Measurements from ENCODE around the gene RPS29.

The RPS29 gene

DNA sequence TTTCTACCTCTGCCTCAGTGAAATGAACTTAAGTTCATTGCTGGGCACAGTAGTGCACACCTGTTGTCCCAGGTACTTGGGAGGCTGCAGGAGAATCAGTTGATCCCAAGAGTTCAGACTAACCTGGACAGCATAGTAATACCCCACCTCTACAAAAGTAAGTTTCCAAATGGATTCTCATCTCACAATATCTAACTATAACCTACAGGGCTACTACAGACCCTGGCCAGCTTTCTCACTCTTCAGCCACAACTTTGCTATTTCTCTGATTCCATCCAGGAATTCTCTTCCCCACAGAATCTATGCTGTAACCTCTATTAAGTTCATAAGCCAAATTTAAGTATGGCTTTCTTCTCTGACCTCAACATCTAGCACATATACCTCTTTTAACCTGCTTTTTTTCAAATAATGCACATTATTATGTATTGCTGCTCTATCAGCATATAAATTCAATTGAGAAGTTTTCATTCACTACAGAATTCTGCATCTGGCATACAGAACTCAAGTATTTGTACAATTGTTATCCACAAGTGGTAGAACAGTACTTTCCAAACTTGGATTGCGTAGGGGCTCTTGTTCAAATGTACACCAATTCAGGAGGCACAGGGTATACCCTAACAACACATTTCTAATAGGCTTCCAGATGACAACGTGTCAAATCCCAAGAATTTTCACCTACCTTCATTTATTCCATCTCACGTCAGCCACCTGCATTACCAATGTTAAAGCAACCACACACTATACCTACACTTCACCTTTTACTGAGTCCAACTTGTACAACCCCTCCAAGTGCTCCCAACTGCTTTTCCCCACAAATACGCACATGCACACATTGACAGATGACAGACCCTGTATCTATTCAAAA lies 3.8 kb downstream of the RPS29 start:
- Histone ChIP-seq H3K36me3 (peaks cover 18% of the 10 kb centered on the region), H3K27ac (no peak overlapping the region), H3K9me3 (no peaks in the 10 kb centered on the region), H3K4me1 (ENCODE audit: control insufficient read depth in 1 of 2, insufficient read depth in 1 of 2, low read depth in 1 of 2, low read length in 1 of 2) (peaks cover 16 to 18% of the 10 kb centered on the region in 2 experiments), H3K4me3 (ENCODE audit: low read depth in 1 of 2, low read length in 1 of 2) (no peak overlapping the region), H3K27me3 (no peaks in the 10 kb centered on the region)
- TF ChIP-seq, protein P1, sequence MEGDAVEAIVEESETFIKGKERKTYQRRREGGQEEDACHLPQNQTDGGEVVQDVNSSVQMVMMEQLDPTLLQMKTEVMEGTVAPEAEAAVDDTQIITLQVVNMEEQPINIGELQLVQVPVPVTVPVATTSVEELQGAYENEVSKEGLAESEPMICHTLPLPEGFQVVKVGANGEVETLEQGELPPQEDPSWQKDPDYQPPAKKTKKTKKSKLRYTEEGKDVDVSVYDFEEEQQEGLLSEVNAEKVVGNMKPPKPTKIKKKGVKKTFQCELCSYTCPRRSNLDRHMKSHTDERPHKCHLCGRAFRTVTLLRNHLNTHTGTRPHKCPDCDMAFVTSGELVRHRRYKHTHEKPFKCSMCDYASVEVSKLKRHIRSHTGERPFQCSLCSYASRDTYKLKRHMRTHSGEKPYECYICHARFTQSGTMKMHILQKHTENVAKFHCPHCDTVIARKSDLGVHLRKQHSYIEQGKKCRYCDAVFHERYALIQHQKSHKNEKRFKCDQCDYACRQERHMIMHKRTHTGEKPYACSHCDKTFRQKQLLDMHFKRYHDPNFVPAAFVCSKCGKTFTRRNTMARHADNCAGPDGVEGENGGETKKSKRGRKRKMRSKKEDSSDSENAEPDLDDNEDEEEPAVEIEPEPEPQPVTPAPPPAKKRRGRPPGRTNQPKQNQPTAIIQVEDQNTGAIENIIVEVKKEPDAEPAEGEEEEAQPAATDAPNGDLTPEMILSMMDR (IDR thresholded peaks at IDR 0.05): no peak

DNA sequence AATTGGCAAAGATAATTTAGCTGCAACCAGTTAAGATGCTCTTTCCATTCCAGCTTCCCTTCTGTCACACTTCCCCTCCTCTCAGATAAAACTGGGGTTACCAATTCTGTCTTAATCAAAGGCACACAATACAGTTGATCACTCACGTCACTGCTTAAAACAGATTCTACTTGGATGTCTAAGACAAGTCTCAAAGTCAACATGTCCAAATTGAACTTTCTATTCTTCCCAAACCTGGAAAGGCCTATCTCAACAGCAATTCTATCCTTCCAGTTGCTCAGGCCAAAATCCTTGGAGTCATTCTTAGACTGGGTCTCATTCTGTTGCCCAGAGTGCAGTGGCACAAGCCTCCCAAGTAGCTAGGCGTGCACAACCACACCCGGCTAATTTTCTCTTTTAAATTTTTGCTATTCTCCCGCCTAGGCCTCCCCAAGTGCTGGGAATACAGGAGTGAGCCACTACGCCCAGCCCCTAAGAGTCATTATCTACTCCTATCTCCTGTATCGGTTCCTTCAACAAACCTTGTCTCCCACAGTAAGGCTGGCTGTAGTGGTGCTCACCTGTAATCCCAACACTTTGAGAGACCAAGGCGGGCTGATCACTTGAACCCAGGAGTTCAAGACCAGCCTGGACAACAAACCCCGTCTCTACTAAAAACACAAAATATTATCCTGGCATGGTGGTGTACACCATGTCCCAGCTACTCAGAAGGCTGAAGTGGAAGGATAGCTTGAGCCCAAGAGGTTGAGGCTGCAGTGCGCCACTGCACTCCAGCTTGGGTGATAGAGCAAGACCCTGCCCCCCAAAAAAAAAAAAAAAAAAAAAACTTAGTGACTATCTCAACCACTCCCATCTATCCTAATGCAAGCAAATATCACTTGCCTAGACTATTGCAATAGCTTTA lies 4.7 kb downstream of the RPS29 start:
- peaks cover 22% of the 10 kb centered on the region for H3K36me3 ChIP-seq
- TF ChIP-seq, protein P1 (IDR thresholded peaks at IDR 0.05): no peak
- peaks cover 11 to 13% of the 10 kb centered on the region in 2 experiments for H3K4me1 ChIP-seq (ENCODE audit: control insufficient read depth in 1 of 2, insufficient read depth in 1 of 2, low read depth in 1 of 2, low read length in 1 of 2)
- no peaks in the 10 kb centered on the region for H3K9me3 ChIP-seq
- no peak overlapping the region for H3K4me3 ChIP-seq (ENCODE audit: low read depth in 1 of 2, low read length in 1 of 2)
- no peak overlapping the region for H3K27ac ChIP-seq
- H3K27me3 ChIP-seq: no peaks in the 10 kb centered on the region

DNA sequence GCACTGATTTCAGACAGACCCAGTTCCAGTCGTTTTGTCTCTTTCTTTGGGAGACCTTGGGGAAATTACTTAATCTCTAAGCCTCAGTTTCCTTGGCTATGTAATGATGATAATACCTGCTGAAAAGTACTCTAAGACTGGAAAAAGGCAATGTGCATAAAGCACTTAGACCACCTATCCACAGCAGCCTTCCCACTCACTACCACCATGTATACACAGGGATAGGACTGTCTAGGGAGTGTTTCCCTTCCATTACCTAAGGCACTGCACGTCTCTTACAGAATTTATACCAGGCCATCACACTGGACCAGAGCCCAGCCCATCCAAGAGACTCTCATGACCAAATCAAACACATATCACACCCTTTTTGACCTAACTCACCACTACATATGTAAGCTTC lies 6.3 kb downstream of the RPS29 start:
- H3K27ac ChIP-seq: no peak overlapping the region
- peaks cover 26% of the 10 kb centered on the region for H3K36me3 ChIP-seq

DNA sequence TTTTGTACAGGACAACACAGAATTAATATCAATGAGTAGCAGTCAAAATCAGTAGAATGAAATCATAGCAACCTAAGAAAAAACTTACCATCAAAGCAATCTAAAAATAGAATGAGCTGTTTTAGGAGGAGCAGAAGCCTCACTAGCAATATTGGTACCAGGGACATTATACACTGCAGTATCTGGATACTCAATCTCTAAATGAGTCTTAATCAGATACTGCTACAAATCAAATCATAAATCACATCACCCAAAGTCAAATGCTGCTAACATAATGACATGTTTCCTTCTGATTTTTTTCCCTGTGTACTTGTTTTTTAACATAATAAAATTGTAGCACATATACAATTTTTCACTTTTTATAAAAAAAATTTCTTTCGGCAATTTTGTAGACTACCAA lies 8.0 kb downstream of the RPS29 start:
- H3K27me3 ChIP-seq: no peaks in the 10 kb centered on the region
- TF ChIP-seq, protein P1 (IDR thresholded peaks at IDR 0.05): no peak
- H3K4me1 ChIP-seq (ENCODE audit: control insufficient read depth in 1 of 2, insufficient read depth in 1 of 2, low read depth in 1 of 2, low read length in 1 of 2): no peaks in the 10 kb centered on the region
- peaks cover 18% of the 10 kb centered on the region for H3K36me3 ChIP-seq
- H3K9me3 ChIP-seq: no peaks in the 10 kb centered on the region
- no peak overlapping the region for H3K4me3 ChIP-seq (ENCODE audit: low read depth in 1 of 2, low read length in 1 of 2)
- no peak overlapping the region for H3K27ac ChIP-seq

More for the DNA sequence above, 6.3 kb downstream of the RPS29 start:
- H3K27me3 ChIP-seq: no peaks in the 10 kb centered on the region
- TF ChIP-seq, protein P1 (IDR thresholded peaks at IDR 0.05): no peak
- H3K4me1 ChIP-seq (ENCODE audit: control insufficient read depth in 1 of 2, insufficient read depth in 1 of 2, low read depth in 1 of 2, low read length in 1 of 2): peaks cover 1 to 3% of the 10 kb centered on the region in 2 experiments
- H3K9me3 ChIP-seq: no peaks in the 10 kb centered on the region
- no peak overlapping the region for H3K4me3 ChIP-seq (ENCODE audit: low read depth in 1 of 2, low read length in 1 of 2)

DNA sequence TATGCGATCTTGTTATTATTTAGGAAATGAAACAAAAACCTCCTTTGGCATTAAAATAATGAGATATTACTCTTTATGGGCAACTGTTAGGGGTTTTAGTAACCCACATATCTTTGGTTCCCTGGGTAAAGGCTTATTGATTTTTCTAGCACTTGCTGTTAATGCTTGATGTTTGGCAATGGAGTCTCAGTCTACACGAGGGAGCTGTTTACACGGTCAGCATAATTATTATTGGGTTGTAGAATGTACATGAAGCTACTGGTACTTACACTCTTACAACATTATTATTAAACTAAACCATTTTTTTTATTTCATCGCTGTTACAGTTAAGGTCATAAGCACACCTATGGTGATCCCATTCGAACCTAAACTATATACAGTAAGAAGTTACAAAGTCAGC lies 12.1 kb downstream of the RPS29 start:
- Histone ChIP-seq H3K27ac (no peak overlapping the region), H3K4me3 (ENCODE audit: low read depth in 1 of 2, low read length in 1 of 2) (no peak overlapping the region)
- TF ChIP-seq, protein P1 (IDR thresholded peaks at IDR 0.05): no peak

More for the DNA sequence above, 12.1 kb downstream of the RPS29 start:
- peaks cover 9% of the 10 kb centered on the region for H3K36me3 ChIP-seq
- no peaks in the 10 kb centered on the region for H3K4me1 ChIP-seq (ENCODE audit: control insufficient read depth in 1 of 2, insufficient read depth in 1 of 2, low read depth in 1 of 2, low read length in 1 of 2)
- no peaks in the 10 kb centered on the region for H3K9me3 ChIP-seq
- H3K27me3 ChIP-seq: no peaks in the 10 kb centered on the region

All from neutrophil (primary cell).